SK-N-SH treated with all-trans-retinoic acid at 6 μM for 48 hours (cell line): ENCODE results near the gene BACE1-AS.

Experiments
- ATAC-seq: fragments of 200-7000 bp; cut with Tn5 transposase; 3 replicates; pipeline ENCODE4 v1.9.1; 2020; ENCODE audit warnings: mild to moderate bottlenecking, moderate library complexity
- ARNTL ChIP-seq: fragments of 450-650 bp; formaldehyde crosslinking; IDR thresholded peaks from 2 replicates; pipeline ENCODE4 v1.5.0; 2020; ENCODE audit warnings: low read depth, mild to moderate bottlenecking, moderate library complexity, borderline replicate concordance
- BACH2 ChIP-seq: fragments of 250-450 bp; sonication (Bioruptor Pico); IDR thresholded peaks from 2 replicates; pipeline ENCODE4 v1.9.0; 2021; ENCODE audit warnings: mild to moderate bottlenecking, borderline replicate concordance
- CREB5 ChIP-seq: fragments of 250-450 bp; sonication (Bioruptor Pico); IDR thresholded peaks from 2 replicates; pipeline ENCODE4 v1.5.1; 2020; ENCODE audit warnings: low read depth, mild to moderate bottlenecking, moderate library complexity
- CSDC2 ChIP-seq: fragments of 250-450 bp; sonication (Bioruptor Pico); IDR thresholded peaks from 2 replicates; pipeline ENCODE4 v1.5.0; 2020; ENCODE audit warnings: mild to moderate bottlenecking, moderate library complexity
- CSRNP3 ChIP-seq: fragments of 250-450 bp; sonication (Bioruptor Pico); IDR thresholded peaks from 2 replicates; pipeline ENCODE4 v1.5.1; 2021; ENCODE audit warnings: mild to moderate bottlenecking, moderate library complexity
- ESRRG ChIP-seq: fragments of 250-450 bp; sonication (Bioruptor Pico); IDR thresholded peaks from 2 replicates; pipeline ENCODE4 v1.6.1; 2021; ENCODE audit warnings: mild to moderate bottlenecking
- GLIS3 ChIP-seq: fragments of 250-450 bp; sonication (Bioruptor Pico); IDR thresholded peaks from 2 replicates; pipeline ENCODE4 v1.5.0; 2020; ENCODE audit warnings: mild to moderate bottlenecking, moderate library complexity
- ISL1 ChIP-seq: fragments of 250-450 bp; sonication (Bioruptor Pico); IDR thresholded peaks from 2 replicates; pipeline ENCODE4 v2.1.2; 2022; ENCODE audit warnings: mild to moderate bottlenecking, moderate library complexity
- OSR1 ChIP-seq: fragments of 250-450 bp; sonication (Bioruptor Pico); IDR thresholded peaks from 2 replicates; pipeline ENCODE4 v1.8.0; 2022; ENCODE audit warnings: moderate library complexity, mild to moderate bottlenecking, inconsistent platforms
- PATZ1 ChIP-seq: fragments of 250-450 bp; sonication (Bioruptor Pico); IDR thresholded peaks from 2 replicates; pipeline ENCODE4 v1.8.0; 2020; ENCODE audit warnings: mild to moderate bottlenecking, moderate library complexity, borderline replicate concordance
- POU6F1 ChIP-seq: fragments of 250-450 bp; sonication (Bioruptor Pico); IDR thresholded peaks from 2 replicates; pipeline ENCODE4 v1.8.0; 2021; ENCODE audit warnings: low read depth, mild to moderate bottlenecking, moderate library complexity, borderline replicate concordance
- PPARA ChIP-seq: fragments of 250-450 bp; sonication (Bioruptor Pico); IDR thresholded peaks from 2 replicates; pipeline ENCODE4 v1.5.0; 2020; ENCODE audit warnings: mild to moderate bottlenecking, borderline replicate concordance
- RARB ChIP-seq: fragments of 250-450 bp; sonication (Bioruptor Pico); IDR thresholded peaks from 2 replicates; pipeline ENCODE4 v1.8.0; 2021; ENCODE audit warnings: mild to moderate bottlenecking, moderate library complexity
- SNAI2 ChIP-seq: fragments of 250-450 bp; sonication (Bioruptor Pico); IDR thresholded peaks from 2 replicates; pipeline ENCODE4 v1.5.0; 2020; ENCODE audit warnings: mild to moderate bottlenecking, moderate library complexity
- TCF4 ChIP-seq: fragments of 250-450 bp; sonication (Bioruptor Pico); IDR thresholded peaks from 2 replicates; pipeline ENCODE4 v1.8.0; 2021; ENCODE audit warnings: mild to moderate bottlenecking, moderate library complexity, borderline replicate concordance
- TOX ChIP-seq: fragments of 250-450 bp; sonication (Bioruptor Pico); IDR thresholded peaks from 2 replicates; pipeline ENCODE4 v1.8.0; 2021; ENCODE audit warnings: mild to moderate bottlenecking, moderate library complexity, borderline replicate concordance
- ZFP3 ChIP-seq: fragments of 250-450 bp; sonication (Bioruptor Pico); IDR thresholded peaks from 2 replicates; pipeline ENCODE4 v1.5.0; 2020; ENCODE audit warnings: mild to moderate bottlenecking, moderate library complexity
- ZFP30 ChIP-seq: fragments of 450-650 bp; formaldehyde crosslinking; IDR thresholded peaks from 2 replicates; pipeline ENCODE4 v1.5.0; 2022; ENCODE audit warnings: mild to moderate bottlenecking, moderate library complexity
- ZNF70 ChIP-seq: fragments of 450-650 bp; formaldehyde crosslinking; IDR thresholded peaks from 2 replicates; pipeline ENCODE4 v1.5.0; 2020; ENCODE audit warnings: mild to moderate bottlenecking, moderate library complexity
- ZNF8 ChIP-seq: fragments of 450-650 bp; formaldehyde crosslinking; IDR thresholded peaks from 2 replicates; pipeline ENCODE4 v1.5.0; 2020; ENCODE audit warnings: mild to moderate bottlenecking, moderate library complexity
- TF ChIP-seq, protein P1 (sequence below): fragments of 250-450 bp; sonication (Bioruptor Pico); IDR thresholded peaks from 2 replicates; pipeline ENCODE4 v1.5.0; 2020; ENCODE audit warnings: mild to moderate bottlenecking, moderate library complexity

Gene BACE1-AS

GRCh38 chr11:117281159-117281558 is 10.0 kb upstream of the BACE1-AS start:
- ATAC-seq = peak; percentile 95
- TF ChIP-seq GLIS3 (CRISPR knock-in tag) (no peak), TCF4 (CRISPR knock-in tag) (no peak), PATZ1 (CRISPR knock-in tag) (0 out of 2 replicates have a peak, but pooled peaks have one; percentile 14), ISL1 (CRISPR knock-in tag) (no peak; the same call in 1 of the 2 replicates), ARNTL (CRISPR knock-in tag) (no peak), ZFP30 (CRISPR knock-in tag) (no peak), OSR1 (CRISPR knock-in tag) (no peak), ZFP3 (CRISPR knock-in tag) (no peak), CREB5 (no peak), SNAI2 (CRISPR knock-in tag) (no peak), POU6F1 (no peak), RARB (CRISPR knock-in tag) (no peak), PPARA (no peak), TOX (CRISPR knock-in tag) (peak; percentile 74; the same call in 1 of the 2 replicates)
- TF ChIP-seq, protein P1, sequence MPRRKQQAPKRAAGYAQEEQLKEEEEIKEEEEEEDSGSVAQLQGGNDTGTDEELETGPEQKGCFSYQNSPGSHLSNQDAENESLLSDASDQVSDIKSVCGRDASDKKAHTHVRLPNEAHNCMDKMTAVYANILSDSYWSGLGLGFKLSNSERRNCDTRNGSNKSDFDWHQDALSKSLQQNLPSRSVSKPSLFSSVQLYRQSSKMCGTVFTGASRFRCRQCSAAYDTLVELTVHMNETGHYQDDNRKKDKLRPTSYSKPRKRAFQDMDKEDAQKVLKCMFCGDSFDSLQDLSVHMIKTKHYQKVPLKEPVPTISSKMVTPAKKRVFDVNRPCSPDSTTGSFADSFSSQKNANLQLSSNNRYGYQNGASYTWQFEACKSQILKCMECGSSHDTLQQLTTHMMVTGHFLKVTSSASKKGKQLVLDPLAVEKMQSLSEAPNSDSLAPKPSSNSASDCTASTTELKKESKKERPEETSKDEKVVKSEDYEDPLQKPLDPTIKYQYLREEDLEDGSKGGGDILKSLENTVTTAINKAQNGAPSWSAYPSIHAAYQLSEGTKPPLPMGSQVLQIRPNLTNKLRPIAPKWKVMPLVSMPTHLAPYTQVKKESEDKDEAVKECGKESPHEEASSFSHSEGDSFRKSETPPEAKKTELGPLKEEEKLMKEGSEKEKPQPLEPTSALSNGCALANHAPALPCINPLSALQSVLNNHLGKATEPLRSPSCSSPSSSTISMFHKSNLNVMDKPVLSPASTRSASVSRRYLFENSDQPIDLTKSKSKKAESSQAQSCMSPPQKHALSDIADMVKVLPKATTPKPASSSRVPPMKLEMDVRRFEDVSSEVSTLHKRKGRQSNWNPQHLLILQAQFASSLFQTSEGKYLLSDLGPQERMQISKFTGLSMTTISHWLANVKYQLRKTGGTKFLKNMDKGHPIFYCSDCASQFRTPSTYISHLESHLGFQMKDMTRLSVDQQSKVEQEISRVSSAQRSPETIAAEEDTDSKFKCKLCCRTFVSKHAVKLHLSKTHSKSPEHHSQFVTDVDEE = no peak

DNA sequence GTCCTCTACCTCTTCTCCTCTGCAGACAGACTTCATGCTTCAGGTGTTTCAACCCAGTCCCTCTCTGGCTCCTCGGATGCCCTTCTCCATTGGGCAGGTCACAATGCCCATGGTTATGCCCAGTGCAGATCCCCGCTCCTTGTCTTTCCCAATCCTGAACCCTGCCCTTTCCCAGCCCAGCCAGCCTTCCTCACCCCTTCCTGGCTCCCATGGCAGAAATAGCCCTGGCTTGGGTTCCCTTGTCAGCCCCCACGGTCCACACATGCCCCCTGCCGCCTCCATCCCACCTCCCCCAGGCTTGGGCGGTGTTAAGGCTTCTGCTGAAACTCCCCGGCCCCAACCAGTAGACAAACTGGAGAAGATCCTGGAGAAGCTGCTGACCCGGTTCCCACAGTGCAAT is 9.3 kb upstream of the BACE1-AS start:
- peak; percentile 5 for ATAC-seq
- TF ChIP-seq BACH2 (CRISPR knock-in tag) = no peak
- no peak for TF ChIP-seq ARNTL (CRISPR knock-in tag)
- TF ChIP-seq, protein P1 = no peak
- no peak for TF ChIP-seq SNAI2 (CRISPR knock-in tag)
- TF ChIP-seq OSR1 (CRISPR knock-in tag) = no peak
- TF ChIP-seq PATZ1 (CRISPR knock-in tag) = no peak
- TF ChIP-seq PPARA = no peak
- TF ChIP-seq ZFP30 (CRISPR knock-in tag) = no peak
- no peak for TF ChIP-seq CREB5
- TF ChIP-seq CSDC2 = no peak
- TF ChIP-seq TOX (CRISPR knock-in tag) = no peak
- no peak for TF ChIP-seq ISL1 (CRISPR knock-in tag)
- TF ChIP-seq CSRNP3 (CRISPR knock-in tag) = no peak
- no peak for TF ChIP-seq RARB (CRISPR knock-in tag)
- TF ChIP-seq ESRRG = no peak
- TF ChIP-seq ZNF8 (CRISPR knock-in tag) = no peak
- no peak for TF ChIP-seq ZNF70 (CRISPR knock-in tag)
